T-helper 1 cell treated with Interleukin-12 subunit alpha and Interleukin-12 subunit beta and Interleukin-4 antibody, amounts not matched to agents 30 μg/mL and 1 μg/mL, for 36 hours (primary cell): ENCODE measurements around the gene COL4A1.

Experiments
- H3K27ac Mint-ChIP-seq: one replicate; pipeline ENCODE4 v1.8.0; 2021; ENCODE audit warnings: mild to moderate bottlenecking, mixed read lengths
- H3K27me3 Mint-ChIP-seq: one replicate; pipeline ENCODE4 v1.8.0; 2021; ENCODE audit warnings: low read depth, mixed read lengths
- H3K36me3 Mint-ChIP-seq: one replicate; pipeline ENCODE4 v1.8.0; 2021; ENCODE audit warnings: low read depth, mixed read lengths
- H3K4me1 Mint-ChIP-seq: one replicate; pipeline ENCODE4 v1.8.0; 2021; ENCODE audit warnings: low read depth, mixed read lengths
- H3K4me3 Mint-ChIP-seq: one replicate; pipeline ENCODE4 v1.8.0; 2021; ENCODE audit warnings: mild to moderate bottlenecking, moderate library complexity, mixed read lengths
- H3K9me3 Mint-ChIP-seq: one replicate; pipeline ENCODE4 v1.8.0; 2021; ENCODE audit warnings: mixed read lengths

Gene COL4A1

GRCh38 chr13:110306960-110307766 is at the start of gene COL4A1, which contains the start of gene COL4A2:
Gene COL4A1, minus strand, starts transcription at chr13:110307157. Its CDS starts 130 bp downstream, at chr13:110307027.
Gene COL4A2, plus strand, starts transcription at chr13:110307284. Its CDS starts 620 bp downstream, at chr13:110307904.
- H3K4me3 Mint-ChIP-seq, result no peak within 1 kb of the TSS
- peaks cover 2% of the 10 kb centered on the region for H3K36me3 Mint-ChIP-seq
- H3K27ac Mint-ChIP-seq, result no peak within 1 kb of the TSS
- no peaks in the 10 kb centered on the region for H3K9me3 Mint-ChIP-seq
- peaks cover 77% of the 10 kb centered on the region for H3K27me3 Mint-ChIP-seq
- peaks cover 7% of the 10 kb centered on the region for H3K4me1 Mint-ChIP-seq

- Mint-ChIP-seq H3K4me3 (no peak overlapping the region), H3K36me3 (no peaks in the 10 kb centered on the region), H3K4me1 (no peaks in the 10 kb centered on the region), H3K27ac (no peak overlapping the region), H3K27me3 (peaks cover 9% of the 10 kb centered on the region), H3K9me3 (no peaks in the 10 kb centered on the region)
Measured at GRCh38 chr13:110356362-110356761, 49.4 kb upstream of the COL4A1 start.

- Mint-ChIP-seq H3K36me3 (no peaks in the 10 kb centered on the region), H3K4me3 (no peak overlapping the region), H3K4me1 (no peaks in the 10 kb centered on the region), H3K9me3 (no peaks in the 10 kb centered on the region), H3K27ac (no peak overlapping the region), H3K27me3 (peaks cover 10% of the 10 kb centered on the region)
Measured at GRCh38 chr13:110354715-110355473, 47.9 kb upstream of the COL4A1 start.

- no peak overlapping the region for H3K4me3 Mint-ChIP-seq
Measured at GRCh38 chr13:110354123-110354627, 47.2 kb upstream of the COL4A1 start.

GRCh38 chr13:110353339-110353977 is 46.5 kb upstream of the COL4A1 start:
- H3K4me1 Mint-ChIP-seq, result no peaks in the 10 kb centered on the region
- H3K27ac Mint-ChIP-seq, result no peak overlapping the region
- peaks cover 21% of the 10 kb centered on the region for H3K27me3 Mint-ChIP-seq
- H3K36me3 Mint-ChIP-seq, result no peaks in the 10 kb centered on the region
- no peaks in the 10 kb centered on the region for H3K9me3 Mint-ChIP-seq
- no peak overlapping the region for H3K4me3 Mint-ChIP-seq

More at GRCh38 chr13:110354123-110354627, 47.2 kb upstream of the COL4A1 start:
- H3K36me3 Mint-ChIP-seq, result no peaks in the 10 kb centered on the region
- H3K27ac Mint-ChIP-seq, result no peak overlapping the region
- H3K27me3 Mint-ChIP-seq, result peaks cover 16% of the 10 kb centered on the region
- H3K9me3 Mint-ChIP-seq, result no peaks in the 10 kb centered on the region
- H3K4me1 Mint-ChIP-seq, result no peaks in the 10 kb centered on the region

GRCh38 chr13:110352735-110353134 is 45.8 kb upstream of the COL4A1 start:
- peaks cover 23% of the 10 kb centered on the region for H3K27me3 Mint-ChIP-seq

GRCh38 chr13:110351636-110352420 is 44.9 kb upstream of the COL4A1 start:
- no peaks in the 10 kb centered on the region for H3K36me3 Mint-ChIP-seq
- H3K9me3 Mint-ChIP-seq, result no peaks in the 10 kb centered on the region
- H3K4me1 Mint-ChIP-seq, result no peaks in the 10 kb centered on the region
- H3K27me3 Mint-ChIP-seq, result peaks cover 23% of the 10 kb centered on the region
- H3K4me3 Mint-ChIP-seq, result no peak overlapping the region
- H3K27ac Mint-ChIP-seq, result no peak overlapping the region

More at GRCh38 chr13:110352735-110353134, 45.8 kb upstream of the COL4A1 start:
- no peak overlapping the region for H3K27ac Mint-ChIP-seq
- H3K9me3 Mint-ChIP-seq, result no peaks in the 10 kb centered on the region
- H3K36me3 Mint-ChIP-seq, result no peaks in the 10 kb centered on the region
- H3K4me3 Mint-ChIP-seq, result no peak overlapping the region
- no peaks in the 10 kb centered on the region for H3K4me1 Mint-ChIP-seq

- H3K9me3 Mint-ChIP-seq, result no peaks in the 10 kb centered on the region
- no peaks in the 10 kb centered on the region for H3K36me3 Mint-ChIP-seq
- H3K4me1 Mint-ChIP-seq, result no peaks in the 10 kb centered on the region
- H3K4me3 Mint-ChIP-seq, result no peak overlapping the region
- H3K27me3 Mint-ChIP-seq, result peaks cover 23% of the 10 kb centered on the region
- no peak overlapping the region for H3K27ac Mint-ChIP-seq
Measured at GRCh38 chr13:110350509-110350908, 43.6 kb upstream of the COL4A1 start.

- Mint-ChIP-seq H3K36me3 (no peaks in the 10 kb centered on the region), H3K27me3 (peaks cover 23% of the 10 kb centered on the region), H3K4me3 (no peak overlapping the region), H3K27ac (no peak overlapping the region), H3K9me3 (no peaks in the 10 kb centered on the region), H3K4me1 (no peaks in the 10 kb centered on the region)
Measured at GRCh38 chr13:110350049-110350448, 43.1 kb upstream of the COL4A1 start.

- Mint-ChIP-seq H3K9me3 (no peaks in the 10 kb centered on the region), H3K27me3 (peaks cover 23% of the 10 kb centered on the region), H3K4me3 (no peak overlapping the region), H3K4me1 (no peaks in the 10 kb centered on the region), H3K27ac (no peak overlapping the region), H3K36me3 (no peaks in the 10 kb centered on the region)
Measured at GRCh38 chr13:110349239-110349638, 42.3 kb upstream of the COL4A1 start.

GRCh38 chr13:110348309-110349105 is 41.5 kb upstream of the COL4A1 start:
- H3K4me3 Mint-ChIP-seq, result no peak overlapping the region
- H3K4me1 Mint-ChIP-seq, result no peaks in the 10 kb centered on the region
- H3K36me3 Mint-ChIP-seq, result no peaks in the 10 kb centered on the region
- peaks cover 28% of the 10 kb centered on the region for H3K27me3 Mint-ChIP-seq
- H3K9me3 Mint-ChIP-seq, result no peaks in the 10 kb centered on the region
- no peak overlapping the region for H3K27ac Mint-ChIP-seq

DNA sequence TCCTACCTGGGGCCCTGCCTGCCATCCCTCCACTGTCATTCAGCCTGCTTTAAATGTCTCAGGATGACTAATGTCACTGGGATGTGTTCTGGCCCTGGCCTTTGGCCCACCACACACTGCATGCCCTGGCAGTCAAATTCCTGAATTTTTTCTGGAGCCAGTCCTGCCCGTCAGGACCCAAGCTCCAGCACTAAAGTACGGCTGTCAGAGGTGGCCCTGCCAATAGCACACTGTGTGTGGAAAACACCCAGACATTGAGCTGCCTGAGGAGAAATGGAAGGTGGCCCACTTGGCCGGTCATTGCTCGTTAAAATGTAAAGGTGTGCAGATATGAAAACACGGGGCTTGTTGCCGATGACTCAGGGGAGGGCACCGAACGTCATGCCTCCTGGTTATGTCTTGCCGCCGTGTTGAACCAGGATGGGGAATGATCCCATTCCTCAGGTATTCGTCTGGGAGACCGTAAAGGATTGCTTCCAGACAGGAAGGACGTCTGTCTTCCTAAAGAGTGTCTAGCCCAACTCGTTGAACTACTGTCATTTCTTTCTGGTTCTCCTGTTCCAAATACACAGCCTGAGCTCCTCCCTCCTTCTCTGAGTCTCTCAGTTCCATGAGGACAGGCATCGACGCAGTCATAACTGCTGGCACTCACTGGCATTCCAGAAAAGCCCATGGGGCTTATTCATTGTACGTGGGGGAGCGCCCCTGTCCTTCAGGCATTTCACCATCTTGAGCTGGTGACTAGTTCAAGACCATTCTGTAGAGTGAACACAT is 40.8 kb upstream of the COL4A1 start:
- Mint-ChIP-seq H3K36me3 (no peaks in the 10 kb centered on the region), H3K27me3 (peaks cover 33% of the 10 kb centered on the region), H3K27ac (no peak overlapping the region), H3K4me3 (no peak overlapping the region), H3K9me3 (no peaks in the 10 kb centered on the region), H3K4me1 (no peaks in the 10 kb centered on the region)

DNA sequence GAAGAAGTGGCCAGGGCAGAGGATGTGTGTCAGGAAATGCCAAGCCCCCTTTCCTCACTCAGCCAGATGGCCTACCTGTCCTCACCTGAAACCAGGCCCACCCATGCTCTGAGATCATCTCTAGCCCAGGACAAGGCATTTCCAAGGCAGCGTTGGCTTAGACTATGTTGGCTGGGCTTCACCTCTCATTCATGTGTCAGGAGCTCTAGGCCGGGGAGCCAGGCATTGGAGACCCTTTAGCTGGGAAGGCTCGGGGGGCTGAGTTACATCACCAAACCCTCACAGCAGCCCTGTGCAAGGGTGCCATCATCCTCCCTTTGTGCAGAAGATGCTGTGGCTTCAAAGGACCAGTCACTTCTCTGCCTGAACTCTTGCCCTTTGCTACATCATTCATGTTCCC is 40.1 kb upstream of the COL4A1 start:
- no peaks in the 10 kb centered on the region for H3K9me3 Mint-ChIP-seq

More for the DNA sequence above, 40.1 kb upstream of the COL4A1 start:
- H3K4me1 Mint-ChIP-seq, result no peaks in the 10 kb centered on the region
- H3K27me3 Mint-ChIP-seq, result peaks cover 35% of the 10 kb centered on the region
- no peaks in the 10 kb centered on the region for H3K36me3 Mint-ChIP-seq
- no peak overlapping the region for H3K4me3 Mint-ChIP-seq
- H3K27ac Mint-ChIP-seq, result no peak overlapping the region
